HEK293 (cell line): ENCODE results near the gene THUMPD2.
"Not testable (repeated sequence)": the region's sequence is repeated elsewhere in the genome, so short reads cannot be mapped to it uniquely, and the experiment has no call there.

Experiments
- CTCF ChIA-PET: fragments of 350-600 bp; formaldehyde crosslinking; extraction: SDS; loops from one replicate; lab custom pipeline; 2021; ENCODE audit warnings: antibody characterized with exemption; lab: Yijun Ruan, JAX
- POLR2A ChIA-PET: fragments of 300-600 bp; formaldehyde crosslinking; extraction: SDS; loops from one replicate; lab custom pipeline; 2020; ENCODE audit warnings: antibody characterized with exemption, inconsistent platforms; lab: Yijun Ruan, JAX
- H3K27ac ChIP-seq: fragments of 200-500 bp; sonication (Bioruptor generic); 2 replicates; pipeline ENCODE4 v1.5.1; 2014; ENCODE audit warnings: low read depth, low read length, control low read depth, inconsistent platforms; ENCODE audit errors: extremely low read depth
- H3K36me3 ChIP-seq, 2 experiments: fragments of 200-500 bp in 1 of 2; sonication (Bioruptor generic) in 1 of 2; 1 replicate in 1 of 2; 2 replicates in 1 of 2; pipeline ENCODE4 v1.5.1; 2014 to 2017; ENCODE audit warnings: inconsistent platforms in 2 of 2, low read length in 2 of 2; ENCODE audit not compliant: control insufficient read depth in 2 of 2, insufficient read depth in 1 of 2
- H3K4me1 ChIP-seq: fragments of 200-500 bp; sonication (Bioruptor generic); 2 replicates; pipeline ENCODE4 v1.5.1; 2014; ENCODE audit warnings: mild to moderate bottlenecking, low read length, inconsistent platforms; ENCODE audit not compliant: control insufficient read depth, insufficient read depth
- H3K4me3 ChIP-seq: 2 replicates; pipeline ENCODE4 v1.5.1; 2011; ENCODE audit warnings: low read depth, mild to moderate bottlenecking, control low read depth, low read length, moderate library complexity
- H3K9me3 ChIP-seq: fragments of 200-500 bp; sonication (Bioruptor generic); 2 replicates; pipeline ENCODE4 v1.5.1; 2014; ENCODE audit warnings: low read depth, low read length, inconsistent platforms; ENCODE audit not compliant: control insufficient read depth, insufficient read depth
- CTCF ChIP-seq: fragments of 450-650 bp; formaldehyde crosslinking; IDR thresholded peaks from 2 replicates; pipeline ENCODE4 v1.5.1; 2016; ENCODE audit warnings: missing biosample characterization, missing genetic modification characterization
- SP7 ChIP-seq: fragments of 450-650 bp; formaldehyde crosslinking; IDR thresholded peaks from 2 replicates; pipeline ENCODE4 v1.5.1; 2016; ENCODE audit warnings: missing biosample characterization, missing genetic modification characterization
- ZNF114 ChIP-seq: fragments of 450-650 bp; formaldehyde crosslinking; IDR thresholded peaks from 2 replicates; pipeline ENCODE4 v1.5.0; 2017; ENCODE audit warnings: missing biosample characterization, missing genetic modification characterization
- ZNF175 ChIP-seq: fragments of 450-650 bp; formaldehyde crosslinking; IDR thresholded peaks from 2 replicates; pipeline ENCODE4 v1.5.1; 2016; ENCODE audit warnings: missing biosample characterization, missing genetic modification characterization
- ZNF26 ChIP-seq: fragments of 450-650 bp; formaldehyde crosslinking; IDR thresholded peaks from 2 replicates; pipeline ENCODE4 v1.5.1; 2016; ENCODE audit warnings: missing biosample characterization, missing genetic modification characterization
- ZNF324 ChIP-seq: fragments of 450-650 bp; formaldehyde crosslinking; IDR thresholded peaks from 2 replicates; pipeline ENCODE4 v1.5.1; 2016; ENCODE audit warnings: missing biosample characterization, missing genetic modification characterization
- ZNF433 ChIP-seq: fragments of 450-650 bp; formaldehyde crosslinking; IDR thresholded peaks from 2 replicates; pipeline ENCODE4 v1.5.1; 2016; ENCODE audit warnings: missing biosample characterization, missing genetic modification characterization, low read depth
- ZNF449 ChIP-seq: fragments of 450-650 bp; formaldehyde crosslinking; IDR thresholded peaks from 2 replicates; pipeline ENCODE4 v1.5.1; 2017; ENCODE audit warnings: missing biosample characterization, mild to moderate bottlenecking, missing genetic modification characterization, moderate library complexity
- ZNF473 ChIP-seq: fragments of 450-650 bp; formaldehyde crosslinking; IDR thresholded peaks from 2 replicates; pipeline ENCODE4 v1.5.1; 2017; ENCODE audit warnings: missing biosample characterization, missing genetic modification characterization
- ZNF777 ChIP-seq: fragments of 450-650 bp; formaldehyde crosslinking; IDR thresholded peaks from 2 replicates; pipeline ENCODE4 v1.5.1; 2017; ENCODE audit warnings: missing biosample characterization, missing genetic modification characterization, borderline replicate concordance
- ZSCAN16 ChIP-seq: fragments of 450-650 bp; formaldehyde crosslinking; IDR thresholded peaks from 2 replicates; pipeline ENCODE4 v1.5.1; 2016; ENCODE audit warnings: missing biosample characterization, missing genetic modification characterization
- TF ChIP-seq, protein P1 (sequence below): fragments of 450-650 bp; formaldehyde crosslinking; conservative IDR thresholded peaks from 2 replicates; pipeline ENCODE4 v1.5.1; 2016; ENCODE audit warnings: low read depth, missing biosample characterization, missing genetic modification characterization

The THUMPD2 gene

GRCh38 chr2:39730276-39730675, 48.8 kb downstream of the THUMPD2 start:
- Histone ChIP-seq H3K4me1 (no peaks in the 10 kb centered on the region), H3K27ac (no peak overlapping the region), H3K9me3 (no peaks in the 10 kb centered on the region), H3K36me3 (peaks cover 0 to 35% of the 10 kb centered on the region in 2 experiments; a peak in 1 of 3 replicates), H3K4me3 (no peak overlapping the region)
- POLR2A ChIA-PET: no interaction called here
- CTCF ChIA-PET: interaction anchor here (0.5 to 5.4 kb wide), 48 partner anchors 11 to 943 kb away, joined by 3 to 41 read pairs (median 4); no protein-coding TSS in a partner anchor
- no peak for TF ChIP-seq ZNF433 (tag by site-specific recombination)
- TF ChIP-seq ZNF449 (tag by site-specific recombination): no peak
- no peak for TF ChIP-seq ZNF175 (tag by site-specific recombination)
- TF ChIP-seq, protein P1, sequence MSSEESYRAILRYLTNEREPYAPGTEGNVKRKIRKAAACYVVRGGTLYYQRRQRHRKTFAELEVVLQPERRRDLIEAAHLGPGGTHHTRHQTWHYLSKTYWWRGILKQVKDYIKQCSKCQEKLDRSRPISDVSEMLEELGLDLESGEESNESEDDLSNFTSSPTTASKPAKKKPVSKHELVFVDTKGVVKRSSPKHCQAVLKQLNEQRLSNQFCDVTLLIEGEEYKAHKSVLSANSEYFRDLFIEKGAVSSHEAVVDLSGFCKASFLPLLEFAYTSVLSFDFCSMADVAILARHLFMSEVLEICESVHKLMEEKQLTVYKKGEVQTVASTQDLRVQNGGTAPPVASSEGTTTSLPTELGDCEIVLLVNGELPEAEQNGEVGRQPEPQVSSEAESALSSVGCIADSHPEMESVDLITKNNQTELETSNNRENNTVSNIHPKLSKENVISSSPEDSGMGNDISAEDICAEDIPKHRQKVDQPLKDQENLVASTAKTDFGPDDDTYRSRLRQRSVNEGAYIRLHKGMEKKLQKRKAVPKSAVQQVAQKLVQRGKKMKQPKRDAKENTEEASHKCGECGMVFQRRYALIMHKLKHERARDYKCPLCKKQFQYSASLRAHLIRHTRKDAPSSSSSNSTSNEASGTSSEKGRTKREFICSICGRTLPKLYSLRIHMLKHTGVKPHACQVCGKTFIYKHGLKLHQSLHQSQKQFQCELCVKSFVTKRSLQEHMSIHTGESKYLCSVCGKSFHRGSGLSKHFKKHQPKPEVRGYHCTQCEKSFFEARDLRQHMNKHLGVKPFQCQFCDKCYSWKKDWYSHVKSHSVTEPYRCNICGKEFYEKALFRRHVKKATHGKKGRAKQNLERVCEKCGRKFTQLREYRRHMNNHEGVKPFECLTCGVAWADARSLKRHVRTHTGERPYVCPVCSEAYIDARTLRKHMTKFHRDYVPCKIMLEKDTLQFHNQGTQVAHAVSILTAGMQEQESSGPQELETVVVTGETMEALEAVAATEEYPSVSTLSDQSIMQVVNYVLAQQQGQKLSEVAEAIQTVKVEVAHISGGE: no peak
- TF ChIP-seq ZNF26: no peak
- no peak for TF ChIP-seq ZSCAN16 (tag by site-specific recombination)
- no peak for TF ChIP-seq ZNF114 (tag by site-specific recombination)
- no peak for TF ChIP-seq ZNF777
- no peak for TF ChIP-seq ZNF324 (tag by site-specific recombination)
- TF ChIP-seq SP7 (tag by site-specific recombination): no peak

DNA sequence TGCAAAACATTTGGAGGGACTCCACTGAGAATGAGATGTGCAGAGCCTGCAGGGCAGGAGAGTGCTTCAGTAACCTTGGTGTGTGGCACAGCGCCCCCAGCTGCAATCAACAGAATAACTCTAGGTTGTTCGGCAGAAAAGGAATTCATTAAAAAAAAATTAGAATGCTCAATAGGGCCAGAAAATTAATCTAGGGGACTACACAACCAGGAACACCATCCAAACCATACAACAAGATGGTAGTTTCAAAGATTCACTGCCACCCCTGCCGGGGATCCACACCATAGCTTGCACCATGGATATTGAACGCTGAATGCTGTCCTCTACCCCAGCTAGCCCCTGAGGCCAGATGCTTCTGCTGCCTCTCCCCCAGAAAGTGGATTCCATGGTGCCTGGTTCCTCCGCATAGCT, 50.1 kb downstream of the THUMPD2 start:
- ChIA-PET POLR2A (no interaction called here), CTCF (interaction anchor here (0.6 to 5.4 kb wide), 29 partner anchors 9 to 1567 kb away, joined by 3 to 41 read pairs (median 4); no protein-coding TSS in a partner anchor)
- TF ChIP-seq ZNF449 (tag by site-specific recombination) (no peak), CTCF (tag by site-specific recombination) (0 out of 2 replicates have a peak, but pooled peaks have one; percentile 18), ZNF473 (tag by site-specific recombination) (no peak)
- Histone ChIP-seq H3K9me3 (no peaks in the 10 kb centered on the region), H3K4me3 (no peak overlapping the region), H3K4me1 (peaks cover 4% of the 10 kb centered on the region; the same call in 1 of the 2 replicates), H3K36me3 (peaks cover 0 to 22% of the 10 kb centered on the region in 2 experiments; a peak in 1 of 3 replicates), H3K27ac (no peak overlapping the region)

- H3K4me1 ChIP-seq, H3K9me3 ChIP-seq, H3K4me3 ChIP-seq, POLR2A ChIA-PET, H3K27ac ChIP-seq: not testable (repeated sequence)
- H3K36me3 ChIP-seq: peaks cover 0 to 15% of the 10 kb centered on the region in 2 experiments; a peak in 1 of 3 replicates
- CTCF ChIA-PET: interaction anchor here (0.6 to 5.4 kb wide), 9 partner anchors 21 to 503 kb away, joined by 3 to 41 read pairs (median 5); no protein-coding TSS in a partner anchor
Measured at GRCh38 chr2:39728085-39728484, 51.0 kb downstream of the THUMPD2 start.
